Skeletal muscle satellite cell (primary cell): Measurements from ENCODE around the gene MRTFA.
A peak's percentile ranks its signal among the peaks of the same experiment; 100 is the strongest.

Experiments
- H3K27me3 ChIP-seq: 2 replicates; pipeline ENCODE4 v1.7.0; 2013; ENCODE audit warnings: low read length; ENCODE audit not compliant: control insufficient read depth, insufficient read depth
- H3K36me3 ChIP-seq: 2 replicates; pipeline ENCODE4 v1.7.0; 2013; ENCODE audit warnings: mild to moderate bottlenecking, control low read depth, low read length; ENCODE audit not compliant: insufficient read depth
- H3K4me1 ChIP-seq: 2 replicates; pipeline ENCODE4 v1.7.0; 2013; ENCODE audit warnings: low read length; ENCODE audit not compliant: control insufficient read depth, insufficient read depth
- H3K4me2 ChIP-seq: 2 replicates; pipeline ENCODE4 v1.7.0; 2013; ENCODE audit warnings: mild to moderate bottlenecking, low read length
- H3K4me3 ChIP-seq: 2 replicates; pipeline ENCODE4 v1.7.0; 2013; ENCODE audit warnings: low read length
- H3K9ac ChIP-seq: 2 replicates; pipeline ENCODE4 v1.7.0; 2013; ENCODE audit warnings: mild to moderate bottlenecking, low read depth, low read length, moderate library complexity
- H3K9me3 ChIP-seq: replicated peaks from 2 replicates; pipeline ENCODE4 v1.7.0; 2013; ENCODE audit warnings: mild to moderate bottlenecking, control low read depth, low read length

The MRTFA gene

DNA sequence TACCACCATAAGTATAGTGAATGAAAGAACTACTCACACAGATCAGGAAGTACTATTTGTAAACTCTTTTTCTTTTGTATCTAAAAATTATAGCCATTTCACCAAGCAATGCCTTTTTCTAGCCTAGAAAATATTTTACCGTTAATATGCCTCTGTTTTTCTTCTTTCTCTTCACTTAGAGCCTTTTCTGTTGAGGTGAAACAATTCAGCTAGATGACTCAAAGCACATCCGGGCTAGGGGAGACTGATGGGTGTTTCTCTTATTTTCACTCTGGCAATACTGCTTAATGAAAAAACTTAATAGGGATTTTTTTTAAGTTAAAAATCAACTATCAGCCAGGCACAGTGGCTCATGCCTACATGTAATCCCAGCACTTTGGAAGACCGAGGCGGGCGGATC lies 172.8 kb downstream of the MRTFA start:
- Histone ChIP-seq H3K9ac (no peak overlapping the region), H3K27me3 (no peaks in the 10 kb centered on the region), H3K4me1 (no peaks in the 10 kb centered on the region), H3K4me3 (no peak overlapping the region), H3K36me3 (peaks cover 27% of the 10 kb centered on the region), H3K9me3 (no peaks in the 10 kb centered on the region), H3K4me2 (no peak overlapping the region)

- H3K9me3 ChIP-seq: no peaks in the 10 kb centered on the region
- H3K4me2 ChIP-seq: no peak overlapping the region
- no peaks in the 10 kb centered on the region for H3K4me1 ChIP-seq
- H3K36me3 ChIP-seq: peaks cover 27% of the 10 kb centered on the region
- no peaks in the 10 kb centered on the region for H3K27me3 ChIP-seq
- no peak overlapping the region for H3K4me3 ChIP-seq
- H3K9ac ChIP-seq: no peak overlapping the region
These were observed 173.4 kb downstream of the MRTFA start for GRCh38 chr22:40463017-40463631.

DNA sequence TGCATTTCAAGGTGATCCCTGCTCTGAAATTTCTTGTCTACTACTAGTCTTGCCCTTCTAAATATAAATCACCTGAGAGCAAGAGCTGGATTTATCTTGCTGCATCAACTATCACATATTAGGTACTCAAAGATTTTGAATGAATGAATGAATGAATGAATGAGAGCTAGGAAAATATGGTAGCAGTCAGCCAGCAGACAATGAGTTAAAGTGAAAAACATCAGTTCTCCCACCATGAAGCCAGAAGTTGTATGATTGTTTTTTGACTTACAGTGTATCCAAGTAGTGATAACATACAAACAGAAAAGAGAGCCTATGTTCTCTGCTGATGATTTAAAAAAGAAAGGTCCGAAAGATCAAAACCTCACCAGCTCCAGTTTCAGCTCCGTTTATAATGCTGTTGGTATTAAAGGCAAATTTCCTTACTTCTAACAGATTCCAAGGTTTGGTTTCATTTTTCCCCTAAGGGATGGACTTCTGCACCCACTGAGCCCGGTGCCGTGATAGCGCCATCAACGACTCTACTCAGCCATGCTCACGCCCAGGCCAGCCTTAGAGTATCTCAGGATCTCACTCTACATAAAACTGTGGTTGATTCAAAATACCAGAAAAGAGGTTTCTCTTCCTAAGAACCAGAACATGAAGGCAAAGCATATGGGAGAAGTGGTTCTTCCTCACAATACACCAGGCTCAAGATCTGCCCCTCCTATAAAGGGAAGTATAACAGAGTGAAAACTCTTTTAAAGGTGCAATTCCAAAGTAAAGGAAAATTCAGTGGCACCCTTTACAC lies 174.1 kb downstream of the MRTFA start:
- H3K9ac ChIP-seq: no peak overlapping the region

GRCh38 chr22:40453671-40454070 lies 182.8 kb downstream of the MRTFA start:
- H3K9me3 ChIP-seq: no peaks in the 10 kb centered on the region
- peaks cover 19% of the 10 kb centered on the region for H3K4me1 ChIP-seq
- H3K27me3 ChIP-seq: no peaks in the 10 kb centered on the region
- H3K9ac ChIP-seq: no peak overlapping the region
- H3K36me3 ChIP-seq: no peaks in the 10 kb centered on the region
- H3K4me2 ChIP-seq: no peak overlapping the region
- no peak overlapping the region for H3K4me3 ChIP-seq

More for the DNA sequence above, 174.1 kb downstream of the MRTFA start:
- Histone ChIP-seq H3K4me1 (no peaks in the 10 kb centered on the region), H3K36me3 (peaks cover 27% of the 10 kb centered on the region), H3K27me3 (no peaks in the 10 kb centered on the region), H3K4me3 (no peak overlapping the region), H3K9me3 (no peaks in the 10 kb centered on the region), H3K4me2 (no peak overlapping the region)

- Histone ChIP-seq H3K27me3 (no peaks in the 10 kb centered on the region), H3K4me3 (no peak overlapping the region), H3K36me3 (no peaks in the 10 kb centered on the region), H3K4me2 (no peak overlapping the region), H3K4me1 (peaks cover 26% of the 10 kb centered on the region), H3K9ac (no peak overlapping the region), H3K9me3 (no peaks in the 10 kb centered on the region)
These were observed 183.6 kb downstream of the MRTFA start for GRCh38 chr22:40452730-40453487.

DNA sequence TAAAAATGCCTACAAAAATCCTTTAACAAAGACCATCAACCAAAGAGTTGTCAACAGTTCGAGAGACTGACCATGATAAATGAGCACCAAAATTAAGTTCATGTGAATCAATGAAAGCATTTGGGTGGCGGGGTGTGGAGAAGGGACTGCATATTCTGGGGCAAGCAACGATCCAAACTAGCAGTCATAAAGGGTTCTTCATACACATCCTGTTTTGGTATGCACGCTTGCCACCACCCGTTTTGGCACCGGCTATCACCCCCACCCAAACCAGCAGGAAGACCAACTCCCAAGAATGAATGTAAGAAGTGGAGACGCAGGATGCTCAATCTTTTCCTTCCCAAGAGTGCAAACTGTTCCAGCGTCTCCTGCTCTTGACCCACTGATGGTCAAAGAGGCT lies 185.3 kb downstream of the MRTFA start:
- Histone ChIP-seq H3K4me3 (no peak overlapping the region), H3K4me1 (peaks cover 28% of the 10 kb centered on the region), H3K36me3 (no peaks in the 10 kb centered on the region), H3K27me3 (no peaks in the 10 kb centered on the region), H3K9me3 (no peaks in the 10 kb centered on the region), H3K9ac (no peak overlapping the region), H3K4me2 (no peak overlapping the region)

DNA sequence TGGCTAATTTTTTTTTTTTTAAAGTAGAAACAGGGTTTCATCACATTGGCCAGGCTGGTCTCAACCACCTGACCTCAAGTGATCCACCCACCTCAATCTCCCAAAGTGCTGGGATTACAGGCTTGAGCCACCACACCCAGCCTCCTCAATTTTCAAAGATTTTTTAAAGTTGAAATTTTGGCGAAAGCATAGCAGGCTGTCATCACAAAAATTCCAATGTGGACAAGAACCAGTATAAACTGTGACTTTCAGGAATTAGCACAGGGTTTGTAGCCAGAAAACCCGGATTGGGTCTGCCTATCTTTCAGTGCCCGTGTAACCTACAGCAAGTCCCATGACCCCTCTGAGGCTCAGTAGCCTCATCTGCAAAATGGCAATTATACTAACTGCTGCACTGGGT lies 185.9 kb downstream of the MRTFA start:
- H3K4me1 ChIP-seq: peaks cover 28% of the 10 kb centered on the region
- no peaks in the 10 kb centered on the region for H3K27me3 ChIP-seq
- H3K4me2 ChIP-seq: no peak overlapping the region
- H3K4me3 ChIP-seq: no peak overlapping the region
- H3K9ac ChIP-seq: no peak overlapping the region
- no peaks in the 10 kb centered on the region for H3K9me3 ChIP-seq
- no peaks in the 10 kb centered on the region for H3K36me3 ChIP-seq

GRCh38 chr22:40449676-40450035 lies 186.9 kb downstream of the MRTFA start:
- Histone ChIP-seq H3K4me3 (peak overlapping the region; percentile 54), H3K9ac (peak overlapping the region; percentile 76), H3K9me3 (no peaks in the 10 kb centered on the region), H3K36me3 (no peaks in the 10 kb centered on the region), H3K4me2 (peak overlapping the region; percentile 76), H3K4me1 (peaks cover 28% of the 10 kb centered on the region), H3K27me3 (no peaks in the 10 kb centered on the region)

GRCh38 chr22:40446203-40446602 lies 190.3 kb downstream of the MRTFA start:
- Histone ChIP-seq H3K36me3 (no peaks in the 10 kb centered on the region), H3K4me1 (peaks cover 24% of the 10 kb centered on the region), H3K27me3 (no peaks in the 10 kb centered on the region), H3K9ac (no peak overlapping the region), H3K4me3 (no peak overlapping the region), H3K9me3 (no peaks in the 10 kb centered on the region), H3K4me2 (no peak overlapping the region)

- no peaks in the 10 kb centered on the region for H3K9me3 ChIP-seq
- no peak overlapping the region for H3K4me3 ChIP-seq
- no peaks in the 10 kb centered on the region for H3K27me3 ChIP-seq
- H3K36me3 ChIP-seq: no peaks in the 10 kb centered on the region
- H3K4me1 ChIP-seq: peaks cover 12% of the 10 kb centered on the region
- H3K9ac ChIP-seq: no peak overlapping the region
- H3K4me2 ChIP-seq: no peak overlapping the region
These were observed 192.2 kb downstream of the MRTFA start for GRCh38 chr22:40444178-40444831.

GRCh38 chr22:40443732-40444131 lies 192.8 kb downstream of the MRTFA start:
- Histone ChIP-seq H3K9me3 (no peaks in the 10 kb centered on the region), H3K4me2 (no peak overlapping the region), H3K36me3 (no peaks in the 10 kb centered on the region), H3K4me1 (peaks cover 9% of the 10 kb centered on the region), H3K9ac (no peak overlapping the region), H3K4me3 (no peak overlapping the region), H3K27me3 (no peaks in the 10 kb centered on the region)
